Caco-2 (cell line): ENCODE results near the gene CADPS. TPM values are rescaled to one million over a fixed set of nuclear protein-coding genes. Genes with fewer than 3 reads are reported as not detected.

ENCODE experiments used
- BruUV-seq: library from RNA; stranded (reverse); fragments of 400-500 nt; replicated peaks from 2 replicates; lab custom pipeline; 2021; lab: Mats Ljungman, UMichigan
- CTCF ChIA-PET: fragments of 300-600 bp; sonication (Branson Sonifier 250); formaldehyde crosslinking; loops from one replicate; lab custom pipeline; 2022; ENCODE audit warnings: antibody characterized with exemption; lab: Charles Lee
- POLR2A ChIA-PET: fragments of 300-600 bp; sonication (Branson Sonifier 250); formaldehyde crosslinking; loops from one replicate; lab custom pipeline; 2022; ENCODE audit warnings: antibody characterized with exemption; lab: Charles Lee
- DNase-seq, 2 experiments: peaks; one replicate each; pipeline versions ENCODE4 v3.0.0 to v3.0.0-alpha.2; 2020 to 2022
- H3K27me3 ChIP-seq: replicated peaks from 2 replicates; pipeline ENCODE4 v1.6.0; 2011; ENCODE audit warnings: low read length; ENCODE audit not compliant: control insufficient read depth, insufficient read depth
- H3K36me3 ChIP-seq: 2 replicates; pipeline ENCODE4 v1.5.1; 2011; ENCODE audit warnings: low read length; ENCODE audit not compliant: control insufficient read depth, insufficient read depth
- H3K4me1 ChIP-seq: fragments of 250-450 bp; sonication (Bioruptor Pico); 2 replicates; pipeline ENCODE4 v1.5.1; 2020; ENCODE audit warnings: mild to moderate bottlenecking
- H3K4me3 ChIP-seq: 2 replicates; pipeline ENCODE4 v1.5.1; 2011; ENCODE audit warnings: low read depth, mild to moderate bottlenecking, control low read depth, low read length
- H3K9me3 ChIP-seq: fragments of 250-450 bp; sonication (Bioruptor Pico); 2 replicates; pipeline ENCODE4 v1.5.1; 2020; ENCODE audit warnings: mild to moderate bottlenecking, moderate library complexity
- H3K27ac Mint-ChIP-seq: one replicate; pipeline ENCODE4 v1.8.0; 2022; ENCODE audit warnings: mixed read lengths; ENCODE audit not compliant: unreplicated experiment
- H3K27me3 Mint-ChIP-seq: one replicate; pipeline ENCODE4 v1.8.0; 2022; ENCODE audit warnings: mixed read lengths; ENCODE audit not compliant: insufficient read depth, unreplicated experiment
- H3K36me3 Mint-ChIP-seq: one replicate; pipeline ENCODE4 v1.8.0; 2022; ENCODE audit warnings: mild to moderate bottlenecking, mixed read lengths; ENCODE audit not compliant: insufficient read depth, unreplicated experiment
- H3K4me1 Mint-ChIP-seq: one replicate; pipeline ENCODE4 v1.8.0; 2022; ENCODE audit warnings: low read depth, mixed read lengths; ENCODE audit not compliant: unreplicated experiment
- H3K4me3 Mint-ChIP-seq: one replicate; pipeline ENCODE4 v1.8.0; 2022; ENCODE audit warnings: mild to moderate bottlenecking, moderate library complexity, mixed read lengths; ENCODE audit not compliant: unreplicated experiment
- H3K9me3 Mint-ChIP-seq: one replicate; pipeline ENCODE4 v1.8.0; 2022; ENCODE audit warnings: mixed read lengths; ENCODE audit not compliant: unreplicated experiment
- intact Hi-C: fragments of 100-400 bp; cut with micrococcal nuclease; formaldehyde crosslinking; loops from one replicate; pipeline ENCODE4 v1.10.0; 2022; ENCODE audit not compliant: unreplicated experiment
- total RNA-seq: library from RNA; stranded (reverse); gene quantifications from 2 replicates; pipeline ENCODE4 v1.2.3, GENCODE V29; 2022
- TF ChIP-seq, protein P1 (sequence below), 2 experiments: fragments of 200-600 bp in 1 of 2; IDR thresholded peaks; 1 replicate in 1 of 2; 2 replicates in 1 of 2; pipeline versions ENCODE4 v1.5.1 to v1.8.0; 2011 to 2022; ENCODE audit warnings: antibody characterized with exemption in 1 of 2, control low read depth in 1 of 2, inconsistent platforms in 1 of 2, low read depth in 1 of 2, low read length in 1 of 2, mild to moderate bottlenecking in 1 of 2, moderate library complexity in 1 of 2; ENCODE audit not compliant: insufficient read depth in 1 of 2, severe bottlenecking in 1 of 2, unreplicated experiment in 1 of 2

The CADPS gene
- total RNA-seq, 1 experiment from 2014 or later: not detected

DNA sequence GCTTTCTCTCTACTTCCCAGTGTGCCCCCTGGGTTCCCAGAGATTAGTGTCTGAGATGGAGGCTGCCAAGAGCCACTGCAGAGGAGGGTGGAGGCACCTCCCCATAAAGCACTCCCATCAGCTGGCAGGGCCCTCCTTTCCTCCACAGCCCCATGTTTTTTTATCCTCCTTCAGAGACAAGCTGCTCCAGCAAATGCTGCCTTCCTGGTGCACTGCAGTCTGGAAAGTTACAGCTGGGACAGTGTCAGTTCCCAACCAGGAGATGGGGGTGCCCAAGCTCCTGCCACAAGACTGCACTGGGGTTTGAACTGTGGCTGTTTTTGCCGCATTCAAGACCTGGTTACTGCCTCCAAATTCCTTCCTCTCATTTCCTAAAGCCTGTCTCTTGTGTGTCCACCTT is 206.1 kb downstream of the CADPS start:
- Histone ChIP-seq H3K9me3 (no peaks in the 10 kb centered on the region), H3K27me3 (peaks cover 2% of the 10 kb centered on the region), H3K4me3 (no peak overlapping the region), H3K36me3 (no peaks in the 10 kb centered on the region), H3K4me1 (no peaks in the 10 kb centered on the region)
- no peak overlapping the region for H3K27ac Mint-ChIP-seq
- DNase-seq: no peak
- H3K27me3 Mint-ChIP-seq: peaks cover 7% of the 10 kb centered on the region
- intact Hi-C loops: no loop called here
- H3K4me3 Mint-ChIP-seq: no peak overlapping the region
- H3K36me3 Mint-ChIP-seq: no peaks in the 10 kb centered on the region
- TF ChIP-seq, protein P1, sequence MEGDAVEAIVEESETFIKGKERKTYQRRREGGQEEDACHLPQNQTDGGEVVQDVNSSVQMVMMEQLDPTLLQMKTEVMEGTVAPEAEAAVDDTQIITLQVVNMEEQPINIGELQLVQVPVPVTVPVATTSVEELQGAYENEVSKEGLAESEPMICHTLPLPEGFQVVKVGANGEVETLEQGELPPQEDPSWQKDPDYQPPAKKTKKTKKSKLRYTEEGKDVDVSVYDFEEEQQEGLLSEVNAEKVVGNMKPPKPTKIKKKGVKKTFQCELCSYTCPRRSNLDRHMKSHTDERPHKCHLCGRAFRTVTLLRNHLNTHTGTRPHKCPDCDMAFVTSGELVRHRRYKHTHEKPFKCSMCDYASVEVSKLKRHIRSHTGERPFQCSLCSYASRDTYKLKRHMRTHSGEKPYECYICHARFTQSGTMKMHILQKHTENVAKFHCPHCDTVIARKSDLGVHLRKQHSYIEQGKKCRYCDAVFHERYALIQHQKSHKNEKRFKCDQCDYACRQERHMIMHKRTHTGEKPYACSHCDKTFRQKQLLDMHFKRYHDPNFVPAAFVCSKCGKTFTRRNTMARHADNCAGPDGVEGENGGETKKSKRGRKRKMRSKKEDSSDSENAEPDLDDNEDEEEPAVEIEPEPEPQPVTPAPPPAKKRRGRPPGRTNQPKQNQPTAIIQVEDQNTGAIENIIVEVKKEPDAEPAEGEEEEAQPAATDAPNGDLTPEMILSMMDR (IDR thresholded peaks at IDR 0.05; ENCODE audit: insufficient read depth in 1 of 2, low read depth in 1 of 2, low read length in 1 of 2, severe bottlenecking in 1 of 2, unreplicated experiment in 1 of 2): no peak
- H3K9me3 Mint-ChIP-seq: no peaks in the 10 kb centered on the region
- CTCF ChIA-PET: no interaction called here
- BruUV-seq: no TSS peak
- no peaks in the 10 kb centered on the region for H3K4me1 Mint-ChIP-seq
- POLR2A ChIA-PET: no interaction called here

DNA sequence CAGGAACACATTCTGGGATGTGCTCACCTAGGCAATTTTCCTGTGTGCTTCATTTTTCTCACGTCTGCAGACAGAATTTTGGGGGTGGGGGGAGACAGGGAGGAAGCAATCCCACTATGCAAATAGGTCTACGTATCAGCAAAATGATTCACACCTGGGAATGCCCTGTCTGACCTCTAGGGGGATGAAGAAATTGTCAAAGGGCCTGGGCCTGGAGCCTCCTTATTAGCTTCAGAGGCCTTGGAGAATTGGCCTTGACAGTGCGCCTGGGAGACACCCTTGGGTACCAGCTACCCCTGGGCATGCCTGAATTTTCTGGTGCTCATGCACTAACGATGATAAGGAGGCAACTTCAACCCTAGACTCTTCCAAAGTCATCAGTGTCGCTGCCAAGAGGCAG is 207.5 kb downstream of the CADPS start:
- no TSS peak for BruUV-seq
- H3K4me3 Mint-ChIP-seq: no peak overlapping the region

DNA sequence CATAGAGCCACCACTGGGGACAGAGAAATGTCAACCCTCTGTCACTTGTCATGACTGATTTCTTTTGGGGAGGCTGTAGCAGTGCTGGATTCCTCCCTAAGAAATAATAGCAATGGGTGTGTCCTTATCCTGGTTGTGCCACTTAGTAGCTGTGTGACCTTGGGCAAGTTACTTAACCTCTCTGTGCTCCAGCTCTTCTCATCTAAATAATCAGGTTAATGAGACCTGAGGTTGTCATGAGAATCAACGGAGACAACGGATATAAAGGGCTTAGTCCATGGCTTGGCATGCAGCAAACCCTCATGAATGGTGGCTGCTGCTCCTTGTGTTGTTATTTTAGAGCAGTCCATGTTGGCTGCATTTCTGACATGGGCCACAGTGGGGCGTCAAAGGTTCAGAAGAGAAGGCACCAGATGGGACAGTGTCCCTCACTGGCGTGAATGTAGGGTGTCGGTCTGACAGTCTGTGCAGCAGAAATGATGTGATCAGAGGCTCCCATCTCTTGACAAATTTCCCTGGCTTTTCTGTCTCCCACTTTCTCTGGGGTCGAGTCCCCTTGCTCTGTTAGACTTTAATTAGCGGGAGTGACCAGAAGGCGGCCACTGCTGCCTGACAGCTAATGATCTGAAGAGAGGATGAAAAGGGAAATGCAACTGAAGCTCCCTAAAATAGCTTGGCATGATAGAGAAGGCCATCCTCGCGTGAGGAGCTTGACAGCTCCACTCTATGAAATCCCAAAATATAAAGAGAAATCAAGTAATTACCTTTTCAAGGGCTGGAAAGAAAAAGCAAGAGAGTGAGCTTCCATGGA is 209.4 kb downstream of the CADPS start:
- Mint-ChIP-seq H3K9me3 (no peaks in the 10 kb centered on the region), H3K27me3 (peaks cover 10% of the 10 kb centered on the region), H3K36me3 (no peaks in the 10 kb centered on the region), H3K4me1 (no peaks in the 10 kb centered on the region), H3K4me3 (no peak overlapping the region), H3K27ac (no peak overlapping the region)
- H3K36me3 ChIP-seq: no peaks in the 10 kb centered on the region
- peak; percentile 69 to 70 for DNase-seq
- H3K27me3 ChIP-seq: no peaks in the 10 kb centered on the region; the same call in 1 of the 2 replicates
- TF ChIP-seq, protein P1 (IDR thresholded peaks at IDR 0.05; ENCODE audit: insufficient read depth in 1 of 2, low read depth in 1 of 2, low read length in 1 of 2, severe bottlenecking in 1 of 2, unreplicated experiment in 1 of 2): peak; percentile 59 to 71
- intact Hi-C loops: loop anchor here (2.0 kb wide), 3 partner anchors 87 to 563 kb away; no protein-coding TSS in a partner anchor
- BruUV-seq: no TSS peak
- H3K4me3 ChIP-seq: no peak overlapping the region
- ChIA-PET POLR2A (no interaction called here), CTCF (interaction anchor here (0.6 to 1.3 kb wide), 3 partner anchors 17 to 566 kb away, joined by 3 read pairs; no protein-coding TSS in a partner anchor)
- no peaks in the 10 kb centered on the region for H3K4me1 ChIP-seq
- H3K9me3 ChIP-seq: no peaks in the 10 kb centered on the region

More for the DNA sequence above, 207.5 kb downstream of the CADPS start:
- ChIA-PET POLR2A (no interaction called here), CTCF (no interaction called here)
- Mint-ChIP-seq H3K9me3 (no peaks in the 10 kb centered on the region), H3K4me1 (no peaks in the 10 kb centered on the region), H3K36me3 (no peaks in the 10 kb centered on the region), H3K27me3 (peaks cover 3% of the 10 kb centered on the region), H3K27ac (no peak overlapping the region)
- no peaks in the 10 kb centered on the region for H3K4me1 ChIP-seq
- intact Hi-C loops: loop anchor here (2.0 kb wide), 3 partner anchors 85 to 561 kb away; no protein-coding TSS in a partner anchor
- TF ChIP-seq, protein P1 (IDR thresholded peaks at IDR 0.05; ENCODE audit: insufficient read depth in 1 of 2, low read depth in 1 of 2, low read length in 1 of 2, severe bottlenecking in 1 of 2, unreplicated experiment in 1 of 2): peak; percentile 30 to 48
- no peak for DNase-seq
- H3K4me3 ChIP-seq: no peak overlapping the region
- no peaks in the 10 kb centered on the region for H3K9me3 ChIP-seq
- no peaks in the 10 kb centered on the region for H3K36me3 ChIP-seq
- H3K27me3 ChIP-seq: peaks cover 2% of the 10 kb centered on the region
